ENCODE measurements around the gene IPO8. TPM values are rescaled to one million over a fixed set of nuclear protein-coding genes. Genes with fewer than 3 reads are reported as not detected.

The IPO8 gene
- total RNA-seq, 1 experiment from 2014 or later: 48.0 TPM

DNA sequence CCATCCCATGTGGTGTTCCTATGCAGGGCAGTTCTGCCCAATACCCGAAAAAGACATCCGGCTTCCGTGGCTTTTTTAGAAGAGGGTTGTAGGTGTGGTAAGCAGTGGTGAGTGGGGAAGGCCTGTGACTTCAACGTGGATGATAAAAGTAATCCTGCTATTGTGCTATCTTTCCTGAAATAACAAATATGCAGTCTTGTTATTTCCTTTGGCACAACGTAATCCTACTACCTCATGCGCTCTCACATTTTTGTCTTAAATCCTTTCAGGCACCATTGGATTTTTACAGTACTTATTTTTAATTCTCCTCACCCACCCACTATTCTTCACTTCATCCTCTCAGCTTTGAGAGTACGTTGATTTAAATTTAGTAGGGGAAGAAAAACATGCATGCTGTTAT lies 96.8 kb downstream of the IPO8 start:
- H3K23ac ChIP-seq (ENCODE audit: insufficient read length, low read depth, low read length): no peak overlapping the region
- TF ChIP-seq, protein P1, sequence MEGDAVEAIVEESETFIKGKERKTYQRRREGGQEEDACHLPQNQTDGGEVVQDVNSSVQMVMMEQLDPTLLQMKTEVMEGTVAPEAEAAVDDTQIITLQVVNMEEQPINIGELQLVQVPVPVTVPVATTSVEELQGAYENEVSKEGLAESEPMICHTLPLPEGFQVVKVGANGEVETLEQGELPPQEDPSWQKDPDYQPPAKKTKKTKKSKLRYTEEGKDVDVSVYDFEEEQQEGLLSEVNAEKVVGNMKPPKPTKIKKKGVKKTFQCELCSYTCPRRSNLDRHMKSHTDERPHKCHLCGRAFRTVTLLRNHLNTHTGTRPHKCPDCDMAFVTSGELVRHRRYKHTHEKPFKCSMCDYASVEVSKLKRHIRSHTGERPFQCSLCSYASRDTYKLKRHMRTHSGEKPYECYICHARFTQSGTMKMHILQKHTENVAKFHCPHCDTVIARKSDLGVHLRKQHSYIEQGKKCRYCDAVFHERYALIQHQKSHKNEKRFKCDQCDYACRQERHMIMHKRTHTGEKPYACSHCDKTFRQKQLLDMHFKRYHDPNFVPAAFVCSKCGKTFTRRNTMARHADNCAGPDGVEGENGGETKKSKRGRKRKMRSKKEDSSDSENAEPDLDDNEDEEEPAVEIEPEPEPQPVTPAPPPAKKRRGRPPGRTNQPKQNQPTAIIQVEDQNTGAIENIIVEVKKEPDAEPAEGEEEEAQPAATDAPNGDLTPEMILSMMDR (conservative IDR thresholded peaks at IDR 0.05): no peak
- H2BK15ac ChIP-seq (ENCODE audit: low read depth, low read length): no peak overlapping the region
- H3K27ac ChIP-seq (ENCODE audit: insufficient read length, low read depth, low read length): no peak overlapping the region
- Mint-ChIP-seq H3K4me3 (no peak overlapping the region), H3K4me1 (no peaks in the 10 kb centered on the region), H3K36me3 (ENCODE audit: insufficient read depth in 1 of 3, low read depth in 3 of 3) (peaks cover 12 to 28% (median 12%) of the 10 kb centered on the region in 3 experiments), H3K27me3 (ENCODE audit: low read depth) (peaks cover 2% of the 10 kb centered on the region; the same call in 1 of the 2 replicates), H3K9me3 (peaks cover 25 to 31% of the 10 kb centered on the region in 2 experiments; a peak in 4 of 5 replicates), H3K27ac (no peak overlapping the region)
- no peak for DNase-seq
- no peak overlapping the region for H2BK5ac ChIP-seq (ENCODE audit: insufficient read length, low read length)
- H3K9me3 ChIP-seq (ENCODE audit: control insufficient read depth, low read depth, low read length): no peaks in the 10 kb centered on the region
- H3T11ph ChIP-seq (ENCODE audit: low read length): no peak overlapping the region
- H3K4me2 ChIP-seq (ENCODE audit: insufficient read depth, insufficient read length, low read length): no peak overlapping the region
- H3K79me1 ChIP-seq (ENCODE audit: insufficient read depth, low read depth, low read length, poor library complexity, severe bottlenecking): no peaks in the 10 kb centered on the region
- H3K4ac ChIP-seq (ENCODE audit: low read depth, low read length): no peak overlapping the region
- no peak overlapping the region for H3K18ac ChIP-seq (ENCODE audit: insufficient read length, low read depth, low read length)
- no peak overlapping the region for H3K56ac ChIP-seq (ENCODE audit: insufficient read length, low read depth, low read length)
- no peak overlapping the region for H2BK120ac ChIP-seq (ENCODE audit: low read depth, low read length, poor library complexity, severe bottlenecking)
- H2AK5ac ChIP-seq (ENCODE audit: insufficient read length, low read length): no peak overlapping the region
- no peak overlapping the region for H4K8ac ChIP-seq (replicated peaks; ENCODE audit: insufficient read length, low read depth, low read length)
- H3K9ac ChIP-seq (ENCODE audit: extremely low read depth, insufficient read length, low read length): no peak overlapping the region
- no peaks in the 10 kb centered on the region for H3K4me1 ChIP-seq (ENCODE audit: insufficient read depth, low read length)
- no peaks in the 10 kb centered on the region for H3K23me2 ChIP-seq (ENCODE audit: insufficient read length, low read depth, low read length, poor library complexity, severe bottlenecking)
- H4K20me1 ChIP-seq (ENCODE audit: control insufficient read depth, insufficient read depth, insufficient read length): no peaks in the 10 kb centered on the region
- no peak overlapping the region for H2BK20ac ChIP-seq (ENCODE audit: low read depth, low read length, poor library complexity, severe bottlenecking)
- no peak overlapping the region for H3K14ac ChIP-seq (ENCODE audit: insufficient read depth, low read length)
- no peak overlapping the region for H4K5ac ChIP-seq (ENCODE audit: insufficient read length, low read depth, low read length)
- H3K27me3 ChIP-seq (ENCODE audit: insufficient read depth, low read length): no peaks in the 10 kb centered on the region
- H2AFZ ChIP-seq (ENCODE audit: low read length): no peak overlapping the region
- no peaks in the 10 kb centered on the region for H3K79me2 ChIP-seq (ENCODE audit: insufficient read depth, low read length)
- H2BK12ac ChIP-seq (ENCODE audit: insufficient read length, low read depth, low read length): no peak overlapping the region
- H4K91ac ChIP-seq (ENCODE audit: insufficient read length, low read depth, low read length): no peak overlapping the region
- WGBS (ENCODE audit: extremely low coverage, insufficient read length, low lambda C conversion rate): no CpG with 5 or more reads among the region's 7 CpGs

Measured in H9 (cell line).